HCT116 (cell line): ENCODE data around the gene ASCL5.

Experiments used
- CTCF ChIP-seq, 3 experiments: fragments of 200-600 bp in 1 of 3; sonication (generic) in 1 of 3; IDR thresholded peaks in 2 of 3; conservative IDR thresholded peaks in 1 of 3; 2 replicates each; pipeline ENCODE4 v1.5.1; 2012 to 2017; ENCODE audit warnings: low read depth in 2 of 3, low read length in 2 of 3, antibody characterized with exemption in 1 of 3, borderline replicate concordance in 1 of 3, control low read depth in 1 of 3, mild to moderate bottlenecking in 1 of 3, mixed read lengths in 1 of 3, mixed run types in 1 of 3, moderate library complexity in 1 of 3; ENCODE audit not compliant: insufficient read depth in 1 of 3
- EZH2 ChIP-seq: fragments of 200-600 bp; sonication (generic); IDR thresholded peaks from 2 replicates; pipeline ENCODE4 v1.6.1; 2017; ENCODE audit warnings: antibody characterized with exemption, mixed run types
- JUND ChIP-seq: IDR thresholded peaks from 2 replicates; pipeline ENCODE4 v1.6.1; 2012
- MAX ChIP-seq: IDR thresholded peaks from 2 replicates; pipeline ENCODE4 v1.6.1; 2012
- POLR2A ChIP-seq: IDR thresholded peaks from 2 replicates; pipeline ENCODE4 v1.7.0; 2011; ENCODE audit warnings: borderline replicate concordance; ENCODE audit not compliant: insufficient read depth, insufficient read length; ENCODE audit errors: extremely low read depth
- POLR2AphosphoS5 ChIP-seq: IDR thresholded peaks from 2 replicates; pipeline ENCODE4 v1.6.1; 2011; ENCODE audit warnings: mild to moderate bottlenecking, low read depth, low read length, moderate library complexity
- RAD21 ChIP-seq: IDR thresholded peaks from 2 replicates; pipeline ENCODE4 v1.6.1; 2012; ENCODE audit warnings: low read depth, mild to moderate bottlenecking
- ZBTB33 ChIP-seq: IDR thresholded peaks from 2 replicates; pipeline ENCODE4 v1.6.1; 2011; ENCODE audit warnings: mild to moderate bottlenecking, low read length, moderate library complexity; ENCODE audit not compliant: insufficient replicate concordance; ENCODE audit errors: extremely low read depth

- TF ChIP-seq ZBTB33 (no peak), CTCF (IDR thresholded peaks at IDR 0.05 in 2 of 3, conservative IDR thresholded peaks at IDR 0.05 in 1 of 3; ENCODE audit: borderline replicate concordance in 1 of 3, insufficient read depth in 1 of 3, low read depth in 2 of 3, low read length in 2 of 3) (no peak), RAD21 (no peak), POLR2A (no peak), POLR2AphosphoS5 (no peak), EZH2 (no peak), MAX (no peak), JUND (no peak)
These were observed 62.2 kb downstream of the ASCL5 start for GRCh38 chr1:201064806-201065205.
